Neuronal stem cell (in vitro differentiated cells): ENCODE measurements around the gene FSD1.

Source experiments
- DNase-seq: peaks from one replicate; pipeline ENCODE4 v3.0.0-alpha.2; 2013; ENCODE audit warnings: low spot score
- H2AFZ ChIP-seq: one replicate; pipeline ENCODE4 v1.6.1; 2013; ENCODE audit warnings: mild to moderate bottlenecking, low read length, inconsistent platforms
- H2AK5ac ChIP-seq: 2 replicates; pipeline ENCODE4 v1.6.1; 2013; ENCODE audit warnings: low read depth, mild to moderate bottlenecking, inconsistent platforms, low read length, moderate library complexity, mixed read lengths
- H2BK120ac ChIP-seq: 2 replicates; pipeline ENCODE4 v1.6.1; 2013; ENCODE audit warnings: low read depth, mild to moderate bottlenecking, inconsistent platforms, low read length, moderate library complexity, mixed read lengths
- H2BK12ac ChIP-seq: one replicate; pipeline ENCODE4 v1.6.1; 2013; ENCODE audit warnings: low read length, inconsistent platforms
- H2BK15ac ChIP-seq: 2 replicates; pipeline ENCODE4 v1.6.1; 2013; ENCODE audit warnings: mild to moderate bottlenecking, low read length, inconsistent platforms, mixed read lengths
- H2BK5ac ChIP-seq: one replicate; pipeline ENCODE4 v1.6.1; 2013; ENCODE audit warnings: inconsistent platforms, mild to moderate bottlenecking, low read length, moderate library complexity
- H3K14ac ChIP-seq: one replicate; pipeline ENCODE4 v1.6.1; 2013; ENCODE audit warnings: low read length, inconsistent platforms
- H3K18ac ChIP-seq: 2 replicates; pipeline ENCODE4 v1.6.1; 2013; ENCODE audit warnings: low read length, inconsistent platforms
- H3K23ac ChIP-seq: 2 replicates; pipeline ENCODE4 v1.6.1; 2013; ENCODE audit warnings: low read depth, mild to moderate bottlenecking, mixed read lengths, low read length, inconsistent platforms; ENCODE audit not compliant: poor library complexity
- H3K27ac ChIP-seq: replicated peaks from 3 replicates; pipeline ENCODE4 v1.5.1; 2013; ENCODE audit warnings: low read length, inconsistent platforms
- H3K27me3 ChIP-seq, 3 experiments: 2 replicates each; pipeline ENCODE4 v1.6.1; 2013; ENCODE audit warnings: low read length in 3 of 3, mild to moderate bottlenecking in 2 of 3, inconsistent platforms in 1 of 3, low read depth in 1 of 3, mixed read lengths in 1 of 3, moderate library complexity in 1 of 3; ENCODE audit not compliant: control insufficient read depth in 3 of 3, insufficient read depth in 3 of 3
- H3K36me3 ChIP-seq, 2 donors: replicated peaks in 1 of 2; 2 replicates each; pipeline ENCODE4 v1.6.1; 2013; ENCODE audit warnings: low read length in 2 of 2; ENCODE audit not compliant: control insufficient read depth in 2 of 2, insufficient read depth in 2 of 2
- H3K4ac ChIP-seq: 2 replicates; pipeline ENCODE4 v1.6.1; 2013; ENCODE audit warnings: inconsistent platforms, mild to moderate bottlenecking, low read length, moderate library complexity
- H3K4me1 ChIP-seq, 2 donors: 1 replicate in 1 of 2; 2 replicates in 1 of 2; pipeline ENCODE4 v1.6.1; 2013; ENCODE audit warnings: low read length in 2 of 2, low read depth in 1 of 2; ENCODE audit not compliant: control insufficient read depth in 2 of 2, insufficient read depth in 1 of 2
- H3K4me2 ChIP-seq: one replicate; pipeline ENCODE4 v1.6.1; 2013; ENCODE audit warnings: mild to moderate bottlenecking, low read length, inconsistent platforms; ENCODE audit not compliant: insufficient read depth, poor library complexity, severe bottlenecking
- H3K4me3 ChIP-seq, 2 donors: 2 replicates each; pipeline ENCODE4 v1.5.1; 2013; ENCODE audit warnings: low read length in 2 of 2, mild to moderate bottlenecking in 2 of 2, inconsistent platforms in 1 of 2, moderate library complexity in 1 of 2
- H3K79me1 ChIP-seq: one replicate; pipeline ENCODE4 v1.6.1; 2013; ENCODE audit warnings: low read depth, mild to moderate bottlenecking, inconsistent platforms, low read length, moderate library complexity
- H3K9ac ChIP-seq: one replicate; pipeline ENCODE4 v1.6.1; 2013; ENCODE audit warnings: mild to moderate bottlenecking, low read depth, low read length, inconsistent platforms; ENCODE audit not compliant: poor library complexity
- H3K9me3 ChIP-seq, 2 donors: replicated peaks in 1 of 2; 2 replicates each; pipeline versions ENCODE3 to v1.6.1; 2013; ENCODE audit warnings: low read length in 2 of 2, mild to moderate bottlenecking in 2 of 2, inconsistent platforms in 1 of 2, low read depth in 1 of 2, mixed read lengths in 1 of 2, moderate library complexity in 1 of 2; ENCODE audit not compliant: control insufficient read depth in 2 of 2, insufficient read depth in 1 of 2
- H4K8ac ChIP-seq: one replicate; pipeline ENCODE4 v1.6.1; 2013; ENCODE audit warnings: low read depth, mild to moderate bottlenecking, inconsistent platforms, low read length, moderate library complexity
- H4K91ac ChIP-seq: one replicate; pipeline ENCODE4 v1.6.1; 2013; ENCODE audit warnings: low read length, low read depth, mild to moderate bottlenecking, inconsistent platforms; ENCODE audit not compliant: poor library complexity
- WGBS, 2 donors: extraction: QIAGEN DNeasy Blood & Tissue Kit; methylation state at CpG; one replicate each; pipeline ENCODE4 v1.1.7; 2013; ENCODE audit warnings: missing lambda C conversion rate in 2 of 2, mixed read lengths in 1 of 2; ENCODE audit not compliant: insufficient read length in 2 of 2, insufficient replicate concordance in 1 of 2; ENCODE audit errors: extremely low coverage in 2 of 2; 5-methylcytosine and 5-hydroxymethylcytosine counted together

Gene FSD1

GRCh38 chr19:4305257-4305612 is 837 bp downstream of the FSD1 start:
- H4K91ac ChIP-seq: no peak overlapping the region
- H2BK120ac ChIP-seq: no peak overlapping the region
- no peak overlapping the region for H3K9ac ChIP-seq
- H2AFZ ChIP-seq: peak overlapping the region; percentile 90
- H3K27me3 ChIP-seq: no peaks in the 10 kb centered on the region
- H2AK5ac ChIP-seq: peak overlapping the region; percentile 24
- peak overlapping the region; percentile 49 for H3K4me2 ChIP-seq
- H3K9me3 ChIP-seq: peaks cover 0 to 2% of the 10 kb centered on the region in 2 donors
- H3K14ac ChIP-seq: no peak overlapping the region
- H2BK12ac ChIP-seq: no peak overlapping the region
- H3K4me3 ChIP-seq: peak overlapping the region; percentile 46 to 80
- no peak for DNase-seq
- H3K23ac ChIP-seq: no peak overlapping the region
- H3K27ac ChIP-seq: no peak overlapping the region
- H3K4me1 ChIP-seq: peaks cover 7% of the 10 kb centered on the region in 2 donors
- H3K18ac ChIP-seq: no peak overlapping the region
- H3K79me1 ChIP-seq: peaks cover 4% of the 10 kb centered on the region
- H2BK5ac ChIP-seq: peak overlapping the region; percentile 19
- no CpG with 5 or more reads among the region's 7 CpGs for WGBS, 2 donors
- no peak overlapping the region for H4K8ac ChIP-seq
- peaks cover 14 to 31% of the 10 kb centered on the region in 2 donors for H3K36me3 ChIP-seq
- no peak overlapping the region for H2BK15ac ChIP-seq
- no peak overlapping the region for H3K4ac ChIP-seq

DNA sequence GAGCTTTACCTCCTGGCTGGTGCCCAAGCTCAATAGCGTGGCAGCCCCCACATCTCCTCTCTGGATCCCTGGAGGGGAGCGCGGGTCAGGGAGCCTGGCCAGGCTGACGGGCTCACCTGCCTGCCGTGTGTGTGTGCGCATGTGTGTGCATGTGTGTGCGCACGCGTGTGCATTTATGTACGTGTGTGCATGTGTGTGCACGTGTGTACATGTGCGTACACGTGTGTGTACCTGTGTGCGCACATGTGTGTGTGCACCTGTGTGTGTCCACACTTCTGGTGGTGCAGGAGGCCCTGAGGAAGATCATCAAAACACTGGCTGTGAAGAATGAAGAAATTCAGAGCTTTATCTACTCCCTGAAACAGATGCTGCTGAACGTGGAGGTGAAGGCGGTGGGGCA is 1.3 kb downstream of the FSD1 start:
- Histone ChIP-seq H3K23ac (no peak overlapping the region), H3K4me3 (peak overlapping the region in 1 of 2 donors; percentile 51)

DNA sequence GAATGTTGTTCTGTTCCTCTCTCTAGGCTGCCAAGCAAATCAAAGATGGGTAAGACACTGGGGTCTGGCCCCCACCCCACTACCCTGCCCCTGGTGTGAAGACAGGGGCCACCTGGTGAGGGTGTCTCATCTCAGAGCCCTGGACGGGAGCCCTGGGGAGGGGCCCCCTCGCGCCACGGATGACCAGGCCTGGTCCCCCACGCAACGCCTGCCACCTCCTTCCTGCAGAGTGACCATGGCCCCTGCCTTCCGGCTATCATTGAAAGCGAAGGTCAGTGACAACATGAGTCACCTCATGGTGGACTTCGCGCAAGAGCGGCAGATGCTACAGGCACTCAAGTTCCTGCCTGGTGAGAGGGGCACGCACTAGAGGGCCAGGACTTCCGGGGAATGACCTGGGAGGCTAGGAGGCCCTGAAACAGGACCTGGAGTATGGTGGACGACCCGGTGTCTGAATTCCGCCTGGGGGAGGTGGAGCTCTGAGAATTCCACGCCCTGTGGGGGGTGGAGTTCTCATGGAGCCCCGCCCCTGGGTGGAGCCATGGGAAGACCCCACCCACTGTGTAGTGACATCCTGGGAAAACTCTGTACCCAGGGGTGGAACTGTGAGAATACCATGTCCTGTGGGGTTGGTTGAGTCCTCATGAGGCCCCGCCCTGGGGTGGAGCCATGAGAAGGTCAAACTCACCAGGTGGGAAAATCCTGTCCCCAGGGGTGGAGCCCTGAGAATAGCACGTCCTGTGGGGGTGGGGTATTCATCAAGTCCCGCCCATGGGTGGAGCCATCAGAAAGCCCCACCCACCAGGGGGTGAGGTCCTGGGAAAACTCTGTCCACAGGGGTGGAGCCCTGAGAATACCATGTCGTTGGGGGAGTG is 6.1 kb downstream of the FSD1 start:
- Histone ChIP-seq H3K79me1 (peaks cover 2% of the 10 kb centered on the region), H3K9me3 (peaks cover 0 to 4% of the 10 kb centered on the region in 2 donors), H2BK5ac (no peak overlapping the region), H2BK120ac (no peak overlapping the region), H4K91ac (no peak overlapping the region), H3K4me3 (no peak overlapping the region), H2AK5ac (no peak overlapping the region), H3K27ac (no peak overlapping the region), H3K18ac (no peak overlapping the region), H4K8ac (no peak overlapping the region), H3K36me3 (peaks cover 29 to 64% of the 10 kb centered on the region in 2 donors), H3K4me2 (no peak overlapping the region), H2BK15ac (no peak overlapping the region), H3K4me1 (peaks cover 0 to 2% of the 10 kb centered on the region in 2 donors), H2AFZ (no peak overlapping the region), H3K23ac (peak overlapping the region; percentile 95), H3K9ac (no peak overlapping the region), H2BK12ac (no peak overlapping the region), H3K14ac (no peak overlapping the region), H3K27me3 (no peaks in the 10 kb centered on the region), H3K4ac (no peak overlapping the region)
- no CpG with 5 or more reads among the region's 22 CpGs for WGBS, 2 donors
- DNase-seq: no peak

More for the DNA sequence above, 1.3 kb downstream of the FSD1 start:
- Histone ChIP-seq H4K8ac (no peak overlapping the region), H2BK5ac (peak overlapping the region; percentile 19), H2BK12ac (no peak overlapping the region), H3K14ac (no peak overlapping the region), H3K27me3 (no peaks in the 10 kb centered on the region), H3K18ac (peak overlapping the region; percentile 24), H3K79me1 (peaks cover 4% of the 10 kb centered on the region), H2BK120ac (no peak overlapping the region), H3K4me1 (peaks cover 7% of the 10 kb centered on the region in 2 donors), H2AFZ (no peak overlapping the region), H3K36me3 (peaks cover 17 to 36% of the 10 kb centered on the region in 2 donors), H3K9ac (peak overlapping the region; percentile 71), H2BK15ac (no peak overlapping the region), H2AK5ac (peak overlapping the region; percentile 24), H3K9me3 (peaks cover 0 to 4% of the 10 kb centered on the region in 2 donors), H3K4me2 (no peak overlapping the region), H3K27ac (no peak overlapping the region), H3K4ac (peak overlapping the region; percentile 60), H4K91ac (peak overlapping the region; percentile 19)
- no CpG with 5 or more reads among the region's 16 CpGs for WGBS, 2 donors
- no peak for DNase-seq

DNA sequence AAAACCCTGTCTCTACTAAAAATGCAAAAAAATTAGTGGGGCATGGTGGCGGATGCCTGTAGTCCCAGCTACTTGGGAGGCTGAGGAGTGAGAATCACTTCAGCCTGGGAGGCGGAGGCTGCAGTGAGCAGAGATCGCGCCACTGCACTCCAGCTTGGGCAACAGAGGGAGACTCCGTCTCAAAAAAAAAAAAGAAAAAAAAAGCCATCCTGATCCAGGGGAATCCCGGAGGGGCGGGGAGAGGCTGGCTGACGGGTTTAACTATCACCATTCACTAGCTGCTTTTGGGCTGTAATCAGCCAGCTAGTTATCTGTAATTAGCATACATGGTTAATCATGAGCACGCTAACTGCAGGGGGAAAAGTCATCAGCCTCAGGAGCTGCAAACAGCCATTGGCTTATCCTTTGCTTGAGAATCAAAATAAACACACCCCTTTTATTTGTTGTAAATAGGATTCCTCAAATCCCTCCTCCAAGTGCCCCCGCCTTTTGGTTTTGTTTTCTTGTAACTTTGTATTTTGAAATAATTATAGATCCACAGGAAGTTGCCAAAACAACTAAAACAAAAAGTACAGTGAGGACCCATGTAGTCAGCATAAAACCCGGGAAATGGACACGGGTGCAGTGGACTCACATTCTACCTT is 9.6 kb downstream of the FSD1 start:
- Histone ChIP-seq H2BK120ac (no peak overlapping the region), H3K4ac (no peak overlapping the region), H2BK12ac (no peak overlapping the region), H3K27me3 (no peaks in the 10 kb centered on the region), H3K4me2 (no peak overlapping the region), H3K4me1 (no peaks in the 10 kb centered on the region), H3K4me3 (no peak overlapping the region), H2AK5ac (no peak overlapping the region), H3K9ac (no peak overlapping the region), H3K36me3 (peaks cover 35 to 64% of the 10 kb centered on the region in 2 donors), H3K18ac (no peak overlapping the region), H2BK5ac (no peak overlapping the region), H3K79me1 (peaks cover 2% of the 10 kb centered on the region), H2AFZ (no peak overlapping the region), H2BK15ac (no peak overlapping the region), H3K9me3 (peaks cover 4 to 5% of the 10 kb centered on the region in 2 donors), H3K23ac (no peak overlapping the region), H4K8ac (no peak overlapping the region), H4K91ac (no peak overlapping the region), H3K14ac (no peak overlapping the region), H3K27ac (no peak overlapping the region)
- DNase-seq: no peak
- no CpG with 5 or more reads among the region's 12 CpGs for WGBS, 2 donors
